Testis (tissue), 2 donors: Measurements from ENCODE around the gene LGI1.

Source experiments
- POLR2A ChIP-seq: fragments of 450-650 bp; IDR thresholded peaks from one replicate; pipeline ENCODE4 v1.6.1; 2017; ENCODE audit warnings: antibody characterized with exemption, mild to moderate bottlenecking, moderate library complexity
- TF ChIP-seq, protein P1 (sequence below), 3 experiments: fragments of 450-650 bp in 2 of 3; fragments of 200-600 bp in 1 of 3; sonication (generic) in 1 of 3; IDR thresholded peaks; one replicate each; pipeline ENCODE4 v1.5.1; 2016 to 2019; ENCODE audit warnings: antibody characterized with exemption in 3 of 3, mild to moderate bottlenecking in 2 of 3, moderate library complexity in 1 of 3

DNA sequence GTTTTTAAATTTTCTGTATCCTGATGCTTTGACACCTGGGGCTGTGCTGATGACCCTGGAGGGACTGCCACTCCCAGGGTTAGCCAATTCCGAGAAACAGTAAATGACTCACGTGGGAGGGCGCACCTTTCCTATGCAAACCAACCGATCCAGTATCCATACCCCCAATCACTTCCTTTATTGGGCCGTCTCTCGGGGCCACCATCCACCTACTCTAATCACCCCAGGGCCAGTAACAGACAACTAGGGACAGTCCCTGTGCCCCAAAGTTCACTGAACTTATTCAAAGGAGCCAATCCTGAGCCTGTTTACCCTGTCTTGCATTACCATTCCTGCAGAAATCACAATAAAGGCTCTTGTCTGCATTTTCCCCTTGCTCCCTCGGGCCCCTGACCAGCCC, 6.6 kb upstream of the LGI1 start:
- TF ChIP-seq, protein P1, sequence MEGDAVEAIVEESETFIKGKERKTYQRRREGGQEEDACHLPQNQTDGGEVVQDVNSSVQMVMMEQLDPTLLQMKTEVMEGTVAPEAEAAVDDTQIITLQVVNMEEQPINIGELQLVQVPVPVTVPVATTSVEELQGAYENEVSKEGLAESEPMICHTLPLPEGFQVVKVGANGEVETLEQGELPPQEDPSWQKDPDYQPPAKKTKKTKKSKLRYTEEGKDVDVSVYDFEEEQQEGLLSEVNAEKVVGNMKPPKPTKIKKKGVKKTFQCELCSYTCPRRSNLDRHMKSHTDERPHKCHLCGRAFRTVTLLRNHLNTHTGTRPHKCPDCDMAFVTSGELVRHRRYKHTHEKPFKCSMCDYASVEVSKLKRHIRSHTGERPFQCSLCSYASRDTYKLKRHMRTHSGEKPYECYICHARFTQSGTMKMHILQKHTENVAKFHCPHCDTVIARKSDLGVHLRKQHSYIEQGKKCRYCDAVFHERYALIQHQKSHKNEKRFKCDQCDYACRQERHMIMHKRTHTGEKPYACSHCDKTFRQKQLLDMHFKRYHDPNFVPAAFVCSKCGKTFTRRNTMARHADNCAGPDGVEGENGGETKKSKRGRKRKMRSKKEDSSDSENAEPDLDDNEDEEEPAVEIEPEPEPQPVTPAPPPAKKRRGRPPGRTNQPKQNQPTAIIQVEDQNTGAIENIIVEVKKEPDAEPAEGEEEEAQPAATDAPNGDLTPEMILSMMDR (IDR thresholded peaks at IDR 0.05) = no peak
- no peak for TF ChIP-seq POLR2A
